HG03095 (cell line): Measurements from ENCODE around the gene TOM1.
A peak's percentile ranks its signal among the peaks of the same experiment; 100 is the strongest.

Experiments
- ATAC-seq: cut with Tn5 transposase; IDR thresholded peaks from one replicate; pipeline ENCODE4 v1.9.1; 2021; ENCODE audit warnings: moderate library complexity; ENCODE audit not compliant: unreplicated experiment

The TOM1 gene

DNA sequence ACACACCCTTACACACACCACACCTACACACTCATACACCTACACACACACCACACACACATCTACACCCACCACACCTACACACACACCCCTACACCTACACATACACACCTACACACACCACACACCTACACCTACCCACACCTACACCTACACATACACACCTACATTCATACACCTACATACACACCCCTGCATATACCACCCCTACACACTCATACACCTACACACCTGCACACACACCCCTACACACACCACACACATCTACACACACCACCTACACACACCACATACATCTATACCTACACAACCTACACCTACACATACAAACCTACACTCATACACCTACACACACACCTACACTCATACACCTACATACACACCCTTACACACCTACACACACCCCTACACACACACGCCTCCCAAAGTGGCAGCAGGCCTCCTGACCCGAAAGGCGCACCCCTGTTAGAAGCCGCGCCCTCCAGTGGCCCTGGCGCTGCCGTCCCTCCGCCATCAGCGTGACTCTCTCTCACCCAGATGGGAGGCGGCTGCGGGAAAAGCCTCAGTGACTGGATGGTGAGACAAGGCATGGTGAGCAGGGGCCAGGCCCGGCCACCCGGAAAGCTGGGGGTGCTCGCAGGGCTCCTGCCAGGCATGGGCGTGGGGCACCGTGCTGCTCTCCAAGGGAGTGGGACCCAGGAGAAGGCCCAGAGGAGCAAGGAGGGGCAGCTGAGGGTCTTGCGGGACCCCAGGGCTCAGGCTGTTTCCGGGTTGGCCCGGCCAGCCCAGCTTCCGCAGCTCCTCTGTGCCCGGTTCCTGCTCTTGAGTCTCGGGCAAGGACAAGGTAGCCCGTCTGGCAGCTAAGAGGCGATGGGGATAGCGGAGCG is 44.2 kb downstream of the TOM1 start:
- ATAC-seq = no peak

DNA sequence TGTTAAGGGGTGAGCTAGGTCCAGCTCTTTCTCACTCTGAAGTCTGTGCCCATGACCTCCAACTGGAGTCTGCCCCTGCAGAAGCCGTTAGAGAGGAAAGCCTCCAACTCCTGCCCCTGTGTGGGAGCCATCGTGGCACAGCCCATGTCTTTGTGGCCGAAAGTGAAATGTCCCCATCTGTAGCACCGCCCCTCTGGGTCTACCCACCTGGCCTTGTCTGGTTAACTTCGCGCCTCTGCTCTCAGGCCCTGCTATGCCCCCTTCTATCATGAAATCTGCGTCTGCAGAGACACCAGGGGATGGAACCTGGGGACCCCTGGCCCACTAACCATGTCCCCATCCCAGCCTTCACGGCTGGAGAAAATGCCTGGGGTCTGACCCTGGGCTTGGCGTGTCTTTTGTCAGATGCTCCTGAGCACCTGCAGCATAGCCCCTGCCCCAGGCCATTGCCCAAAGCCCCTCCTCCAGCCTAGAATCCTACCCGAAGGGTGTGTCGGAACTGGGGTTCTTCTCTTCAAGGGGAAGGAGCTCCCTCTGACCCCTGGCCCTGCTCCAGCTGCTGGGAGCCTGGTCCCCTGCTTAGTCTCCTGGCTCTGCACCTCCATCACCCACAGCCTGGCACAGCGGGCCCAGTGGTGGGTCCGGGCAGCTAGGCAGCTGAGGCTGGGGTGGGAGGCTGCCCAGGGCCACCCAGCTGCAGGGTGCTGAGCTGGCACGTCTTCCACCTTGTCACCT is 45.4 kb downstream of the TOM1 start:
- no peak for ATAC-seq

GRCh38 chr22:35345808-35346505 is 46.3 kb downstream of the TOM1 start:
- ATAC-seq = no peak

DNA sequence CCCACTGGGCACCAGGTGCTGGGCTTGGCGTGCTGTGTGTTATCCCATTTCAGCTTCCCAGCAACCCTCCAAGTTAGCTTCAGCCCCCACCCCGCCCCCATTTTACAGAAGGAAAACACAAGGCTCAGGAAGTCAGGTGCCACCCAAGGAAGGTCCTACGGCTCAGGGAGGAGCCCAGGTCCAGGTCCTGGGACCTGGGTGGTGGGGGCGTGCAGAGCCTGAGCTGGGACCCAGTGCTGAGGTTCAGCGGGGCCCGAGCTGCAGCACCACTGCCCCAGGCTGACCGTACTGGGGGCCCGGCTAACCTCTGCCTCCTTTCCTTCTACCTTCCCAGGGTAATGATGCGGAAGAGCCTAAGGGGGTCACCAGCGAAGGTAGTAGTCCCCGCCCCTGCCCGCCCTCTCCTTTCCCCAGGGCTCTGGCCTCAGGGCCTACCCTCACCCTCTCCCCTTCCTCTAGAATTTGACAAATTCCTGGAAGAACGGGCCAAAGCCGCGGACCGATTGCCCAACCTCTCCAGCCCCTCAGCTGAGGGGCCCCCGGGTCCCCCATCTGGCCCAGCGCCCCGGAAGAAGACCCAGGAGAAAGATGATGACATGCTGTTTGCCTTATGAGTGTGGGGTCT is 47.0 kb downstream of the TOM1 start:
- no peak for ATAC-seq

GRCh38 chr22:35347462-35347861 is 47.8 kb downstream of the TOM1 start:
- no peak for ATAC-seq

DNA sequence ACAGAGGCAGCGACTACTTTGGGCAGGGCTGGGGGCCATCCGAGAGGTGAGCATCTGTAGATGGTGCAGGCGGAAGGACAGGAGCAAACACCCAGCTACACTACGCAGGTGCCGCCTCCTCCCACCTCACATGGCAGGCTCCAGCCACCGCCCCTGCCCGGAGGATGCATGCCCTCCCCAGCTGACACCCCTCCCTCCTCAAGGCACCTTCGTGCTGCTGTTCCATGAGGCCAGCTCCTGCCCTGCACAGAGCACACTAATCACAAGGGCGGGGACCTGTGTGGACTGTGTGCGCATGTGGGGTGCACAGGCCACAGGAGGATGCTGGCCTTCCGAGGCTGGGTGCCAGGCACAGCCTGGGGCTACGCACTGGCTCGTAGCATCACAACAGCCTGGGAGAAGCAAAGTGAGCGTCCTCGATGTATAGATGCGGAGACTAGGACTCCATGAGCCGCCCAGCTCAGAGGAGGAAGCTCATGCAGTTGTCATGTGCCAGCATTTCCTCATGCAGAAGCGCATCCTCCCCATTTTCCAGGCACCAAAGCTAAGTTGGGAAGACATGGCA is 48.4 kb downstream of the TOM1 start:
- no peak for ATAC-seq

- no peak for ATAC-seq
Observed at GRCh38 chr22:35348703-35349102, 49.0 kb downstream of the TOM1 start.

DNA sequence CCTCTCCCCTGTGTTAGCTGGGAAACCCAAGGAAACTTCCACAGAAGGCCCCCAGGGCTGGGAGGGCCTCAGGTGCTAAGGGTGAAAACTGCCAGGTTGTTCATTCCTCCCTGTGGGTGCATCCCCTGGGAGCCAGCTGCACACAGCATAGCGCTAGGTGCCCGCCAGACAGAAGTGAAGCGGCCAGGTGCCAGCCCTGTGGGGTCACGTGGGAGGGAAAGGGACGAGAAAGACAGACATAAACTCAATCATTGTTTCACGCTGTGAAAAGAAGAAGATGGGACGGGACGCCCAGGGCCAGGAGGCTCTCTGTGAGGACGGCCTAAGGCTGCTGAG is 49.6 kb downstream of the TOM1 start:
- ATAC-seq = no peak

GRCh38 chr22:35349704-35350538 is 50.2 kb downstream of the TOM1 start:
- ATAC-seq = no peak

GRCh38 chr22:35350539-35351503 is 51.1 kb downstream of the TOM1 start:
- peak; percentile 70 for ATAC-seq

DNA sequence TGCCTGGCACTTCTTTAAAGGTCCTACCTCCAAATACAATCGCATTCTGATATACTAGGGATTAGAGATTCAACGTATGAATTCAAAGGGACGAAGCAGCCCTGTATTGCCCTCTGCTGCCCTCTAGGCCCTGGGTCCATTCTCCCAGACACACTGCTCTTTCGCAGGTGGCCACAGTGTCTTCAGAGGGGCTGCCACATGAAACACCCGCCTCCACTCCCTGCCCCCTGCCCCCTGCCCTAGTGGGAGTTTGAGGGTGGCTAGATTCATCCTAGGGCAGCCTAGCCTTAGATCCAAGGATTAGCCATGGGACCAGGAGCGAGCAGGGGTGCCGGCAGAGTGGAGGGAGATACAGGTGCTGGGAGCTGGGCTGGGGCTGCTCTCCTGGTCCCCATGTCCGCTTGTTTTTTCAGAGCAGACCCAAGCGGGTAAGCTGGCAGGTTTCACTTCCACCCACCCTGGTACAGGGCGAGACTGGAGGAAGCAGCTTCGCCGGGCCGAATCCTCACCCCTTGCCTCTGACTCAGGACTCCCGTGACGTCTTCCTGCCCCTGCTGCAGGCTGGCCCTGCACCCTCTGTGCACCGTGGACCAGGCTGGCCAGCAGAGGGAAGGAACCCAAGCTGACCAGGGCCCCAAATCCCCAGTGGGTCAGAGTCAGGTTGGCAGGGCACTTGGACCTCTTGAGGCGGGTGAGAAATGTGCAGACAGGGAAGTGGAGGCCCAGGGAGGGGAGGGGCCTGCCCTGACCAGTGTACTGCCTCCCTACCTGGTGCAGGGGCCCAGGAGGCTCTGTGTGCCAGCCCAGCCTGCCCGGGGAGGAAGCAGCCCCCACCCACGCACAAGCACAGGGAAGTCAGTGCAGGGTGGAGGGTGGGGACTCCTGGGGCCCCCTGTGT is 52.8 kb downstream of the TOM1 start:
- no peak for ATAC-seq

DNA sequence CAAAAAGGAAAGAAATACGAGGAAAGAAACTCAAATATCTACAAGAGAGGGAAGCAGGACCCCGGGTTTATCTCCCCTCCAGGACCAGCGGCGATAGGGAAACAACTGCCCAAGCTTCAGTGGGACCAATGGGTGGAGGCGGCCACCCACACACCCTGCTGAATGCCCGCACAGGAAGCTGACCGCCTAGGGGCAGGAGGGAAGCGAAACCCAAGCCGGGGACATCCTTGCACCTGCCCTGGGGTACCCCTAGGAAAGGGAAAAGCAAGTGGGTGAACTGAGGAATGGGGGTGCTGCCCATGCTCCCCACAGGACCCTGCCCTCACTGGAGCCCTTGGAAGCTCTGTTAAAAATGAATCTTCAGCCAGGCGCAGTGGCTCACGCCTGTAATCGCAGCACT is 53.6 kb downstream of the TOM1 start:
- no peak for ATAC-seq

DNA sequence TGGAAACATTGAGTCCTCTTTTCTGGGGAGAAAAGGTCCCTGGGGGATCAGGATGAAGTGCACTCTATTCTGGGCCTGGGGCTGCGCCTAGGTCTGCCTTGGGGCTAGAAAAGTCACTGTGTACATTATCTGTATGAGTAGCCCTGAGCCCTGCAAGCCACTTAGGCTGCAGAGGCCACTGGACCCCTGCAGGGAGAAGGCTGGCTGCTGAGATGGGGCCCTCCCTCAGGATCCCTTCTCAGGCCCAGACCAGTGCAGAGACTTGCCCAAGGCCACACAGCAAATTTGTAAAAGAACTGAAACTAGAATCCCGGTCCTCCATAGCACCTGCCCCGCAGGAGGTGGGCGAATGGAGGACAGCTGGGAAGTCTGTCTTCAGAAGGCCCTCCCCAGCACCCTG is 54.4 kb downstream of the TOM1 start:
- no peak for ATAC-seq

DNA sequence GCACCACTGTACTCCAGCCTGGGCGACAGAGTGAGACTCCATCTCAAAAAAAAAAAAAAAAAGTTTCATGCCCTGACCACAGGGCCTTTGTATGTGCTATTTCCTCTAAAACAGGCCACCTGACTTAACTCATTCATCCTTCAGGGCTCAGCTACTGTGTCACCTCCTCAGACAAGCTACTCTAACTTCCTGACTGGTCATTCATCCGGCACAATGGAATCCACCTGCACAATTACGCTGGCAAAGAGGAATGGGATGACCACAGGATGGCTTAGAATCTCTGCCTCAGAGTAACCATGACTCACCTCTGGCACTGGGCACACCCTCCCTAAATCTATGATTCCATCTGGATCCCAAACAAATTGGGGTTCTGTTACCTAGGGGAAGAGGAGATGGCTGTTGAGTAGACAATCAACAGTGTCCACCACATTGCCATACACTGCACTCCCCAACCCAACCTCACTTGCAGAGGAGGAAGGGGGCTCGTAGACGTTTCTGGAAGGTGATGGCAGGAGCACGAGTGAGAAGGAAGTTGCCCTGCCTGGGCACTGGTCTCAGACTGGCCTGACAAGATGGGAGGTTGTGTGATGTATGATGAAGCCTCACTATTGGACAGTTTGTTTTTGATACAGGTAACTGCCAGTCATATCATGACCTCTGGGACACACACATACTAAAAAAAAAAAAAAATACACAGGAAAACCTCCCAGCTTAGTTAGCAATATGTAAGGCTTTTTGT is 58.4 kb downstream of the TOM1 start:
- ATAC-seq = no peak

- no peak for ATAC-seq
Observed at GRCh38 chr22:35359380-35360065, 59.8 kb downstream of the TOM1 start.

DNA sequence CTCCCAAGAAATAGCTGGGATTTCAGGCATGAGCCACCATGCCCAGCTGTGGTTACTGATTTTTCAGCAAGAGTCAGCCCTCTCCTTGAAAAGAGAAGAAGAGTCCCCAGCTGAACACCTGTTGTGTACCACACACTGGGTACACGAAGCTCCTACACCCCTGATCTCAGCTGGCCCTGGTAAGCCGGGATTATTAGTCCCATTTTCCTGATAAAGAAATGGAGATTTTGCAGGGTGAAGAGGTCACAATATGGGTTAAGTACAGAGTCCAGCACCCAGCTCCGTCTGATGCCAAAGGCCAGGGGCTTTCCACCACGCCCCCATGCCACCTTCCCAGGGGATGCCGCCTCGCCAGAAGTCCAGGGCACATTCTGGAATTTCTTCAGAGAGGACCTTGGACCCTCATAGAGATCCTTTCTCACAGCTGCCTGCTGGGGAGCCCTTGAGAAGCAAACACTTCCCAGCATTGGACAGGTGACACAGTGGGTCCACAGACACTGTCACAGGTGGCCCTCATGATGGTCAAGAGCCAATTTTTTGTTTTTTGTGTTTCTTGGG is 61.4 kb downstream of the TOM1 start:
- no peak for ATAC-seq
